GM12878 (cell line): ENCODE results near the gene GOLT1B. TPM values are rescaled to one million over a fixed set of nuclear protein-coding genes. Genes with fewer than 3 reads are reported as not detected.

ENCODE experiments used
- ATAC-seq: fragments of 200-7000 bp; cut with Tn5 transposase; 3 replicates; pipeline ENCODE4 v1.9.1; 2020; ENCODE audit warnings: mild to moderate bottlenecking, moderate library complexity
- BruUV-seq: library from RNA; stranded (reverse); fragments of 400-500 nt; replicated peaks from 2 replicates; lab custom pipeline; 2021; lab: Mats Ljungman, UMichigan
- CTCF ChIA-PET: fragments of 300-600 bp; sonication (Branson Sonifier 250); formaldehyde crosslinking; extraction: SDS; loops from one replicate; lab custom pipeline; 2021; ENCODE audit warnings: inconsistent platforms; lab: Yijun Ruan, JAX
- POLR2A ChIA-PET: fragments of 350-600 bp; formaldehyde crosslinking; extraction: SDS; loops from one replicate; lab custom pipeline; 2021; ENCODE audit warnings: inconsistent platforms; lab: Charles Lee
- RAD21 ChIA-PET: fragments of 300-600 bp; sonication (Branson Sonifier 250); formaldehyde crosslinking; loops from one replicate; lab custom pipeline; 2023; ENCODE audit warnings: antibody characterized with exemption; ENCODE audit not compliant: unreplicated experiment; lab: Charles Lee
- SMC1A ChIA-PET: fragments of 300-600 bp; sonication (Branson Sonifier 250); formaldehyde crosslinking; loops from one replicate; lab custom pipeline; 2023; ENCODE audit not compliant: unreplicated experiment, uncharacterized antibody; lab: Charles Lee
- DNase-seq: peaks from one replicate; pipeline ENCODE4 v3.0.0-alpha.2; 2011; ENCODE audit warnings: low read depth, low spot score
- FAIRE-seq: peaks from 3 replicates; lab custom pipeline; 2011; peaks lifted over from hg19 to GRCh38; lab: Jason Lieb, UNC
- H2AFZ ChIP-seq: 2 replicates; pipeline ENCODE4 v1.6.0; 2011; ENCODE audit warnings: low read depth, low read length, control low read depth; ENCODE audit not compliant: control insufficient read depth
- H3K27ac ChIP-seq: 2 replicates; pipeline ENCODE4 v1.5.1; 2011; ENCODE audit warnings: control low read depth; ENCODE audit not compliant: control insufficient read depth, insufficient read depth
- H3K27me3 ChIP-seq, 2 experiments: replicated peaks in 1 of 2; 2 replicates each; pipeline versions ENCODE4 v1.6.0 to v1.6.1; 2011; ENCODE audit warnings: low read length in 1 of 2; ENCODE audit not compliant: control insufficient read depth in 2 of 2, insufficient read depth in 2 of 2
- H3K36me3 ChIP-seq, 2 experiments: 2 replicates each; pipeline ENCODE4 v1.5.1; 2011; ENCODE audit warnings: low read length in 1 of 2; ENCODE audit not compliant: control insufficient read depth in 2 of 2, insufficient read depth in 2 of 2
- H3K4me1 ChIP-seq: 2 replicates; pipeline ENCODE4 v1.6.1; 2011; ENCODE audit warnings: mild to moderate bottlenecking, low read length, moderate library complexity, mixed read lengths; ENCODE audit not compliant: control insufficient read depth, insufficient read depth
- H3K4me2 ChIP-seq: 2 replicates; pipeline ENCODE4 v1.6.0; 2011; ENCODE audit warnings: control low read depth; ENCODE audit not compliant: control insufficient read depth, insufficient read depth
- H3K4me3 ChIP-seq: fragments of 200-600 bp; sonication (generic); 2 replicates; pipeline ENCODE4 v1.5.1; 2016
- H3K79me2 ChIP-seq: 2 replicates; pipeline ENCODE4 v1.6.0; 2011; ENCODE audit warnings: low read length; ENCODE audit not compliant: control insufficient read depth, insufficient read depth
- H3K9ac ChIP-seq: 2 replicates; pipeline ENCODE4 v1.8.0; 2011; ENCODE audit warnings: low read length, control low read depth, mixed read lengths; ENCODE audit not compliant: control insufficient read depth, insufficient read depth
- H3K9me3 ChIP-seq: replicated peaks from 3 replicates; pipeline ENCODE4 v1.5.1; 2011; ENCODE audit warnings: mild to moderate bottlenecking, low read length; ENCODE audit not compliant: control insufficient read depth, insufficient read depth
- H4K20me1 ChIP-seq: 2 replicates; pipeline ENCODE4 v1.6.0; 2011; ENCODE audit not compliant: control insufficient read depth, insufficient read depth
- CBX3 ChIP-seq: fragments of 200-600 bp; sonication (generic); IDR thresholded peaks from 2 replicates; pipeline ENCODE4 v1.6.1; 2016; ENCODE audit warnings: low read depth, borderline replicate concordance
- CREM ChIP-seq: IDR thresholded peaks from 2 replicates; pipeline ENCODE4 v1.6.1; 2014; ENCODE audit warnings: antibody characterized with exemption, low read depth
- DPF2 ChIP-seq: fragments of 450-650 bp; IDR thresholded peaks from 2 replicates; pipeline ENCODE4 v1.6.1; 2017; ENCODE audit warnings: mild to moderate bottlenecking
- EZH2 ChIP-seq: IDR thresholded peaks from 2 replicates; pipeline ENCODE4 v1.6.1; 2012; ENCODE audit warnings: low read depth, mild to moderate bottlenecking, control low read depth, inconsistent platforms, low read length, borderline replicate concordance; ENCODE audit not compliant: control insufficient read depth
- FOXK2 ChIP-seq: fragments of 450-650 bp; IDR thresholded peaks from 2 replicates; pipeline ENCODE4 v1.6.1; 2017; ENCODE audit warnings: mild to moderate bottlenecking, moderate library complexity
- HDAC6 ChIP-seq: fragments of 200-600 bp; sonication (generic); IDR thresholded peaks from one replicate; pipeline ENCODE4 v1.8.0; 2017; ENCODE audit warnings: antibody characterized with exemption; ENCODE audit not compliant: unreplicated experiment
- JUNB ChIP-seq: IDR thresholded peaks from 2 replicates; pipeline ENCODE4 v1.6.1; 2016; ENCODE audit warnings: antibody characterized with exemption, mild to moderate bottlenecking
- MTA2 ChIP-seq: fragments of 450-650 bp; IDR thresholded peaks from 2 replicates; pipeline ENCODE4 v1.6.1; 2016; ENCODE audit warnings: low read depth, mild to moderate bottlenecking, moderate library complexity
- NFIC ChIP-seq: IDR thresholded peaks from 2 replicates; pipeline ENCODE4 v1.6.1; 2012; ENCODE audit warnings: low read depth, mild to moderate bottlenecking, inconsistent platforms, low read length, moderate library complexity
- POLR2A ChIP-seq: IDR thresholded peaks from 2 replicates; pipeline ENCODE4 v1.6.1; 2011; ENCODE audit warnings: low read depth, mild to moderate bottlenecking, low read length
- RAD21 ChIP-seq: IDR thresholded peaks from 2 replicates; pipeline ENCODE4 v1.6.1; 2011; ENCODE audit warnings: mild to moderate bottlenecking, low read depth, low read length, moderate library complexity; ENCODE audit not compliant: insufficient read depth
- SUZ12 ChIP-seq: fragments of 200-600 bp; sonication (generic); IDR thresholded peaks from one replicate; pipeline ENCODE4 v1.6.1; 2018; ENCODE audit warnings: antibody characterized with exemption, mild to moderate bottlenecking; ENCODE audit not compliant: unreplicated experiment
- TCF12 ChIP-seq: IDR thresholded peaks from 2 replicates; pipeline ENCODE4 v1.6.1; 2011; ENCODE audit warnings: low read depth, mild to moderate bottlenecking, low read length
- TCF7 ChIP-seq: IDR thresholded peaks from 2 replicates; pipeline ENCODE4 v1.6.1; 2014; ENCODE audit warnings: antibody characterized with exemption, borderline replicate concordance
- WGBS: methylation state at CpG from one replicate; pipeline ENCODE4 v1.1.6; 2016; ENCODE audit warnings: low lambda C conversion rate; ENCODE audit not compliant: insufficient replicate concordance, insufficient coverage; ENCODE audit errors: missing lambda C conversion rate; 5-methylcytosine and 5-hydroxymethylcytosine counted together
- in situ Hi-C: fragments of 300-500 bp; cut with MboI; formaldehyde crosslinking; loops from 9 replicates; pipeline ENCODE4 v1.14.3; 2018; ENCODE audit warnings: mixed read lengths
- intact Hi-C: fragments of 100-400 bp; cut with micrococcal nuclease; formaldehyde crosslinking; loops from one replicate; pipeline ENCODE4 v1.14.2; 2022; ENCODE audit not compliant: unreplicated experiment
- polyA plus RNA-seq, 11 experiments: library from polyadenylated mRNA; depleted of rRNA in 4 of 11; unstranded in 6 of 11; stranded (reverse) in 5 of 11; fragments of >200 nt; fragmentation: Nextera tagmentation in 4 of 11; fragmentation: Illumina TruSeq in 1 of 11; extraction: Ambion mirVana in 4 of 11; extraction: Trizol in 1 of 11; gene quantifications; 1 replicate in 1 of 11; 2 replicates in 10 of 11; pipeline versions ENCODE4 v1.2.1 to v1.2.3, GENCODE V29; 2011 to 2016; ENCODE audit warnings: inconsistent platforms in 2 of 11, missing spikeins in 2 of 11, low read depth in 1 of 11
- total RNA-seq, 4 experiments: library from RNA; depleted of rRNA in 3 of 4; stranded (reverse); fragments of >200 nt in 3 of 4; fragmentation: Illumina TruSeq in 1 of 4; extraction: Trizol in 1 of 4; gene quantifications; 2 replicates each; pipeline versions ENCODE4 v1.2.1 to v1.2.3, GENCODE V29; 2013 to 2021
- TF ChIP-seq, protein P1 (sequence below): fragments of 150-350 bp; IDR thresholded peaks from 2 replicates; pipeline ENCODE4 v1.6.1; 2016; ENCODE audit warnings: low read depth, low read length

The GOLT1B gene
- total and polyA plus RNA-seq, 10 of the 15 experiments (the other 5 are each of a cell fraction or from before 2014, with no cell fraction given) = 18.3 to 77.4 (median 32.9) TPM

DNA sequence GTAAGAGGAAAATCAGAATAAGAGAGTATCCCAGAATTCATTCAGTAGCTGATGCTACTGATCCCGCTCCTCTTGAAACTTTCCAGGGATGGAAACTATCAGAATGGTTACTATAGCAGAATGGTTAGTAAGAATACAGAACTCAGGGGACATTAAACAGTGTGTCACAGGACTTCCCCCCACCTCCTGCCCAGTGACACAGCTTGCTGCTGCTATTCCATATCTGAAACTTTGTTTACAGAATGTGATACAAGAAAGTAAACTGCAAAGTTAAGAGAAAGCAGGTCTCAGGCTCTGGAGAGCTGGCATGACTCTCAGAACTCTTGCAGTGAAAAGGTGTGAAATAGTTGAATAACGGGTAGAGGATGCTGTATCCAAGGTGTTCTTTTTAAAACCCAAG is 27.9 kb downstream of the GOLT1B start:
- no peak for DNase-seq
- Histone ChIP-seq H3K4me3 (no peak overlapping the region), H3K9me3 (no peaks in the 10 kb centered on the region; the same call in 2 of the 3 replicates), H3K4me2 (no peak overlapping the region), H3K27ac (no peak overlapping the region), H3K4me1 (no peaks in the 10 kb centered on the region), H3K79me2 (no peaks in the 10 kb centered on the region), H2AFZ (no peak overlapping the region), H3K27me3 (peaks cover 1 to 8% of the 10 kb centered on the region in 2 experiments; a peak in 3 of 4 replicates), H4K20me1 (no peaks in the 10 kb centered on the region), H3K9ac (no peak overlapping the region), H3K36me3 (no peaks in the 10 kb centered on the region)
- 69% methylated on average over 2 of the region's 2 CpGs for WGBS
- ChIA-PET POLR2A (no interaction called here), CTCF (interaction anchor here (0.8 kb wide), 1 partner anchor 30 kb away, joined by 3 read pairs; no protein-coding TSS in a partner anchor), RAD21 (no interaction called here), SMC1A (no interaction called here)
- in situ Hi-C loops (no loop called here), intact Hi-C loops (no loop called here)
- no peak for ATAC-seq
- BruUV-seq = no TSS peak
- TF ChIP-seq FOXK2 = no peak
- TF ChIP-seq, protein P1, sequence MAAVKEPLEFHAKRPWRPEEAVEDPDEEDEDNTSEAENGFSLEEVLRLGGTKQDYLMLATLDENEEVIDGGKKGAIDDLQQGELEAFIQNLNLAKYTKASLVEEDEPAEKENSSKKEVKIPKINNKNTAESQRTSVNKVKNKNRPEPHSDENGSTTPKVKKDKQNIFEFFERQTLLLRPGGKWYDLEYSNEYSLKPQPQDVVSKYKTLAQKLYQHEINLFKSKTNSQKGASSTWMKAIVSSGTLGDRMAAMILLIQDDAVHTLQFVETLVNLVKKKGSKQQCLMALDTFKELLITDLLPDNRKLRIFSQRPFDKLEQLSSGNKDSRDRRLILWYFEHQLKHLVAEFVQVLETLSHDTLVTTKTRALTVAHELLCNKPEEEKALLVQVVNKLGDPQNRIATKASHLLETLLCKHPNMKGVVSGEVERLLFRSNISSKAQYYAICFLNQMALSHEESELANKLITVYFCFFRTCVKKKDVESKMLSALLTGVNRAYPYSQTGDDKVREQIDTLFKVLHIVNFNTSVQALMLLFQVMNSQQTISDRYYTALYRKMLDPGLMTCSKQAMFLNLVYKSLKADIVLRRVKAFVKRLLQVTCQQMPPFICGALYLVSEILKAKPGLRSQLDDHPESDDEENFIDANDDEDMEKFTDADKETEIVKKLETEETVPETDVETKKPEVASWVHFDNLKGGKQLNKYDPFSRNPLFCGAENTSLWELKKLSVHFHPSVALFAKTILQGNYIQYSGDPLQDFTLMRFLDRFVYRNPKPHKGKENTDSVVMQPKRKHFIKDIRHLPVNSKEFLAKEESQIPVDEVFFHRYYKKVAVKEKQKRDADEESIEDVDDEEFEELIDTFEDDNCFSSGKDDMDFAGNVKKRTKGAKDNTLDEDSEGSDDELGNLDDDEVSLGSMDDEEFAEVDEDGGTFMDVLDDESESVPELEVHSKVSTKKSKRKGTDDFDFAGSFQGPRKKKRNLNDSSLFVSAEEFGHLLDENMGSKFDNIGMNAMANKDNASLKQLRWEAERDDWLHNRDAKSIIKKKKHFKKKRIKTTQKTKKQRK = no peak
- no peak for TF ChIP-seq SUZ12
- TF ChIP-seq CREM = no peak
- TF ChIP-seq EZH2 = no peak
- TF ChIP-seq TCF7 = no peak
- TF ChIP-seq DPF2 = no peak
- no peak for TF ChIP-seq MTA2
- TF ChIP-seq RAD21 = no peak
- no peak for TF ChIP-seq CBX3
- TF ChIP-seq NFIC = no peak
- TF ChIP-seq TCF12 = no peak
- no peak for TF ChIP-seq POLR2A
- no peak for TF ChIP-seq JUNB
- TF ChIP-seq HDAC6 = no peak
- FAIRE-seq = no peak
